Ovary (tissue), 3 donors: ENCODE measurements around the gene CACNA1H.
"Not testable (repeated sequence)": the region's sequence is repeated elsewhere in the genome, so short reads cannot be mapped to it uniquely, and the experiment has no call there.

Source experiments
- EP300 ChIP-seq: sonication (generic); formaldehyde crosslinking; IDR thresholded peaks from one replicate; pipeline ENCODE4 v1.6.1; 2017; ENCODE audit warnings: antibody characterized with exemption
- TF ChIP-seq, protein P1 (sequence below), 3 donors: fragments of 450-650 bp in 2 of 3; fragments of 200-600 bp in 1 of 3; IDR thresholded peaks; one replicate each; pipeline versions ENCODE4 v1.5.1 to v1.8.0; 2016 to 2022; ENCODE audit warnings: antibody characterized with exemption in 3 of 3, mild to moderate bottlenecking in 1 of 3
- donor health status: DM: no; HTN: no; CAD: no.

- TF ChIP-seq EP300 = not testable (repeated sequence)
- TF ChIP-seq, protein P1, sequence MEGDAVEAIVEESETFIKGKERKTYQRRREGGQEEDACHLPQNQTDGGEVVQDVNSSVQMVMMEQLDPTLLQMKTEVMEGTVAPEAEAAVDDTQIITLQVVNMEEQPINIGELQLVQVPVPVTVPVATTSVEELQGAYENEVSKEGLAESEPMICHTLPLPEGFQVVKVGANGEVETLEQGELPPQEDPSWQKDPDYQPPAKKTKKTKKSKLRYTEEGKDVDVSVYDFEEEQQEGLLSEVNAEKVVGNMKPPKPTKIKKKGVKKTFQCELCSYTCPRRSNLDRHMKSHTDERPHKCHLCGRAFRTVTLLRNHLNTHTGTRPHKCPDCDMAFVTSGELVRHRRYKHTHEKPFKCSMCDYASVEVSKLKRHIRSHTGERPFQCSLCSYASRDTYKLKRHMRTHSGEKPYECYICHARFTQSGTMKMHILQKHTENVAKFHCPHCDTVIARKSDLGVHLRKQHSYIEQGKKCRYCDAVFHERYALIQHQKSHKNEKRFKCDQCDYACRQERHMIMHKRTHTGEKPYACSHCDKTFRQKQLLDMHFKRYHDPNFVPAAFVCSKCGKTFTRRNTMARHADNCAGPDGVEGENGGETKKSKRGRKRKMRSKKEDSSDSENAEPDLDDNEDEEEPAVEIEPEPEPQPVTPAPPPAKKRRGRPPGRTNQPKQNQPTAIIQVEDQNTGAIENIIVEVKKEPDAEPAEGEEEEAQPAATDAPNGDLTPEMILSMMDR (IDR thresholded peaks at IDR 0.05) = not testable (repeated sequence)
Observed at GRCh38 chr16:1198671-1199346, 45.9 kb downstream of the CACNA1H start.
